Measurements from ENCODE around the gene NRF1.

DNA sequence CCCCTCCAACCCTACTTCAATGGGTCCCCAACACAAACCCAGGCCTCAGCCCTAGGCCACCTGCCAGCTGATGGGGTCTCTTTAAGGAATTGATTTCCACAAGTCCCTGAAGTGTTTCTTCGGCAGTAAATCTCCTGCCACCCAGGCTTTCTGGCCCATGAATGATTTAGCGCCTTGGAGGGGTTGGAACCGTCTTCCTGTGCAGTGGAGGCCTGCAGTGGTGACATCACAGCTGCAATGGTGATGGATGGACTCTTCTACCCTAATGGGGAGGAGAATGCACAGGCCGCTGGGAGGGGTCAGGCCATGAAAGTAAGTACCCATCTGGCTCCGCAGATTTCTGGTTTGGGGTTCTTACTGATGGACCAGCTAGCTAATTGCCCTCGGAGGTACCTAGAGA, 177.5 kb downstream of the NRF1 start:
- no peak for TF ChIP-seq CTCF (IDR thresholded peaks at IDR 0.05)
- TF ChIP-seq POLR2A (IDR thresholded peaks at IDR 0.05): no peak

All from vagina (tissue), 2 donors.